ENCODE measurements around the gene SOCS6. TPM values are rescaled to one million over a fixed set of nuclear protein-coding genes. Genes with fewer than 3 reads are reported as not detected.
A peak's percentile ranks its signal among the peaks of the same experiment; 100 is the strongest.

SOCS6 gene
- total and polyA plus RNA-seq, 2 of the 13 experiments (the other 11 are each of a cell fraction or from before 2014, with no cell fraction given): 18.6 to 38.3 TPM

DNA sequence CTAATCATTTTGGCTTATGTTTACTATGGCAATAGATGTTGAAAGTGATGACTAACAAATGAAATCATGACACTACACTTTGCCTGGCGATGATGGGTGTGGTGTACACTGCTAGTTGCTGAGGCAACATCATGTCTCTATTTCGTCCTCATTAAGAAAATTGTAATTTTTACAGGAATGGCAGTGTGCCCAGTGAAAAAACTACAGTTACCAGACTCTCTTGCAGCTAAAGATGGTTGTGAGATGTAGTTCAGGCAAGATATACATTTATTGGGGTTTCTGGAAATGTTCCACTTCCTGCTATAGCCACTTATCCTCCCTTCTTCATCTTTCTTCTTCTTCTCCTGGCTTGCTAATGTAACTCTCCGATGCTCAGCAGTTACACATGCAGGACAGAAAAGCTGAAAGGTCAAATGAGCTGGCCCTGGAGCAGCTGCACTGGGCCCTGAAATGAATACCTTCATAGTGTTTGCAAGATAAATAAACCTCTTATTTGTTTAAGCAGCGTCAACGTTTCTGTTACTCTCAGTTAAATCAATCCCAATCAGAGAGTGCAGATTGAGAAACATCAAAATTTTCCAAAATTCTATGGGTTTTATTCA is 46.0 kb downstream of the SOCS6 start (continued):
- TF ChIP-seq, protein P1, sequence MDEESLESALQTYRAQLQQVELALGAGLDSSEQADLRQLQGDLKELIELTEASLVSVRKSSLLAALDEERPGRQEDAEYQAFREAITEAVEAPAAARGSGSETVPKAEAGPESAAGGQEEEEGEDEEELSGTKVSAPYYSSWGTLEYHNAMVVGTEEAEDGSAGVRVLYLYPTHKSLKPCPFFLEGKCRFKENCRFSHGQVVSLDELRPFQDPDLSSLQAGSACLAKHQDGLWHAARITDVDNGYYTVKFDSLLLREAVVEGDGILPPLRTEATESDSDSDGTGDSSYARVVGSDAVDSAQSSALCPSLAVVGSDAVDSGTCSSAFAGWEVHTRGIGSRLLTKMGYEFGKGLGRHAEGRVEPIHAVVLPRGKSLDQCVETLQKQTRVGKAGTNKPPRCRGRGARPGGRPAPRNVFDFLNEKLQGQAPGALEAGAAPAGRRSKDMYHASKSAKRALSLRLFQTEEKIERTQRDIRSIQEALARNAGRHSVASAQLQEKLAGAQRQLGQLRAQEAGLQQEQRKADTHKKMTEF (CRISPR knock-in tag; IDR thresholded peaks at IDR 0.05): peak; percentile 56; the same call in 1 of the 2 replicates
- peak; percentile 47 for TF ChIP-seq MAFF (IDR thresholded peaks at IDR 0.05; ENCODE audit: low read depth, low read length)
- TF ChIP-seq, protein P2, sequence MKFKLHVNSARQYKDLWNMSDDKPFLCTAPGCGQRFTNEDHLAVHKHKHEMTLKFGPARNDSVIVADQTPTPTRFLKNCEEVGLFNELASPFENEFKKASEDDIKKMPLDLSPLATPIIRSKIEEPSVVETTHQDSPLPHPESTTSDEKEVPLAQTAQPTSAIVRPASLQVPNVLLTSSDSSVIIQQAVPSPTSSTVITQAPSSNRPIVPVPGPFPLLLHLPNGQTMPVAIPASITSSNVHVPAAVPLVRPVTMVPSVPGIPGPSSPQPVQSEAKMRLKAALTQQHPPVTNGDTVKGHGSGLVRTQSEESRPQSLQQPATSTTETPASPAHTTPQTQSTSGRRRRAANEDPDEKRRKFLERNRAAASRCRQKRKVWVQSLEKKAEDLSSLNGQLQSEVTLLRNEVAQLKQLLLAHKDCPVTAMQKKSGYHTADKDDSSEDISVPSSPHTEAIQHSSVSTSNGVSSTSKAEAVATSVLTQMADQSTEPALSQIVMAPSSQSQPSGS (CRISPR knock-in tag; IDR thresholded peaks at IDR 0.05): peak; percentile 74
- no peak for TF ChIP-seq AGO2 (optimal IDR thresholded peaks at IDR 0.05; ENCODE audit: low read depth, low read length)
- TF ChIP-seq, protein P3, sequence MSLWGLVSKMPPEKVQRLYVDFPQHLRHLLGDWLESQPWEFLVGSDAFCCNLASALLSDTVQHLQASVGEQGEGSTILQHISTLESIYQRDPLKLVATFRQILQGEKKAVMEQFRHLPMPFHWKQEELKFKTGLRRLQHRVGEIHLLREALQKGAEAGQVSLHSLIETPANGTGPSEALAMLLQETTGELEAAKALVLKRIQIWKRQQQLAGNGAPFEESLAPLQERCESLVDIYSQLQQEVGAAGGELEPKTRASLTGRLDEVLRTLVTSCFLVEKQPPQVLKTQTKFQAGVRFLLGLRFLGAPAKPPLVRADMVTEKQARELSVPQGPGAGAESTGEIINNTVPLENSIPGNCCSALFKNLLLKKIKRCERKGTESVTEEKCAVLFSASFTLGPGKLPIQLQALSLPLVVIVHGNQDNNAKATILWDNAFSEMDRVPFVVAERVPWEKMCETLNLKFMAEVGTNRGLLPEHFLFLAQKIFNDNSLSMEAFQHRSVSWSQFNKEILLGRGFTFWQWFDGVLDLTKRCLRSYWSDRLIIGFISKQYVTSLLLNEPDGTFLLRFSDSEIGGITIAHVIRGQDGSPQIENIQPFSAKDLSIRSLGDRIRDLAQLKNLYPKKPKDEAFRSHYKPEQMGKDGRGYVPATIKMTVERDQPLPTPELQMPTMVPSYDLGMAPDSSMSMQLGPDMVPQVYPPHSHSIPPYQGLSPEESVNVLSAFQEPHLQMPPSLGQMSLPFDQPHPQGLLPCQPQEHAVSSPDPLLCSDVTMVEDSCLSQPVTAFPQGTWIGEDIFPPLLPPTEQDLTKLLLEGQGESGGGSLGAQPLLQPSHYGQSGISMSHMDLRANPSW (CRISPR knock-in tag; IDR thresholded peaks at IDR 0.05; ENCODE audit: borderline replicate concordance): no peak
- peak; percentile 86 for TF ChIP-seq ZNF12 (CRISPR knock-in tag; IDR thresholded peaks at IDR 0.05)
- TF ChIP-seq, protein P4, sequence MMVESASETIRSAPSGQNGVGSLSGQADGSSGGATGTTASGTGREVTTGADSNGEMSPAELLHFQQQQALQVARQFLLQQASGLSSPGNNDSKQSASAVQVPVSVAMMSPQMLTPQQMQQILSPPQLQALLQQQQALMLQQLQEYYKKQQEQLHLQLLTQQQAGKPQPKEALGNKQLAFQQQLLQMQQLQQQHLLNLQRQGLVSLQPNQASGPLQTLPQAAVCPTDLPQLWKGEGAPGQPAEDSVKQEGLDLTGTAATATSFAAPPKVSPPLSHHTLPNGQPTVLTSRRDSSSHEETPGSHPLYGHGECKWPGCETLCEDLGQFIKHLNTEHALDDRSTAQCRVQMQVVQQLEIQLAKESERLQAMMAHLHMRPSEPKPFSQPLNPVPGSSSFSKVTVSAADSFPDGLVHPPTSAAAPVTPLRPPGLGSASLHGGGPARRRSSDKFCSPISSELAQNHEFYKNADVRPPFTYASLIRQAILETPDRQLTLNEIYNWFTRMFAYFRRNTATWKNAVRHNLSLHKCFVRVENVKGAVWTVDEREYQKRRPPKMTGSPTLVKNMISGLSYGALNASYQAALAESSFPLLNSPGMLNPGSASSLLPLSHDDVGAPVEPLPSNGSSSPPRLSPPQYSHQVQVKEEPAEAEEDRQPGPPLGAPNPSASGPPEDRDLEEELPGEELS (CRISPR knock-in tag; IDR thresholded peaks at IDR 0.05): peak; percentile 85
- no peak for TF ChIP-seq ZNF337 (CRISPR knock-in tag; IDR thresholded peaks at IDR 0.05; ENCODE audit: borderline replicate concordance, low read depth)
- no peak for TF ChIP-seq ARHGAP35 (CRISPR knock-in tag; IDR thresholded peaks at IDR 0.05; ENCODE audit: borderline replicate concordance)
- no peak for TF ChIP-seq SOX13 (IDR thresholded peaks at IDR 0.05)
- peak in 1 of 2 experiments; percentile 71; a peak in 2 of 4 replicates for TF ChIP-seq SOX13 (CRISPR knock-in tag; conservative IDR thresholded peaks at IDR 0.05 in 1 of 2, IDR thresholded peaks at IDR 0.05 in 1 of 2)
- TF ChIP-seq PLRG1 (conservative IDR thresholded peaks at IDR 0.05): no peak
- TF ChIP-seq, protein P5, sequence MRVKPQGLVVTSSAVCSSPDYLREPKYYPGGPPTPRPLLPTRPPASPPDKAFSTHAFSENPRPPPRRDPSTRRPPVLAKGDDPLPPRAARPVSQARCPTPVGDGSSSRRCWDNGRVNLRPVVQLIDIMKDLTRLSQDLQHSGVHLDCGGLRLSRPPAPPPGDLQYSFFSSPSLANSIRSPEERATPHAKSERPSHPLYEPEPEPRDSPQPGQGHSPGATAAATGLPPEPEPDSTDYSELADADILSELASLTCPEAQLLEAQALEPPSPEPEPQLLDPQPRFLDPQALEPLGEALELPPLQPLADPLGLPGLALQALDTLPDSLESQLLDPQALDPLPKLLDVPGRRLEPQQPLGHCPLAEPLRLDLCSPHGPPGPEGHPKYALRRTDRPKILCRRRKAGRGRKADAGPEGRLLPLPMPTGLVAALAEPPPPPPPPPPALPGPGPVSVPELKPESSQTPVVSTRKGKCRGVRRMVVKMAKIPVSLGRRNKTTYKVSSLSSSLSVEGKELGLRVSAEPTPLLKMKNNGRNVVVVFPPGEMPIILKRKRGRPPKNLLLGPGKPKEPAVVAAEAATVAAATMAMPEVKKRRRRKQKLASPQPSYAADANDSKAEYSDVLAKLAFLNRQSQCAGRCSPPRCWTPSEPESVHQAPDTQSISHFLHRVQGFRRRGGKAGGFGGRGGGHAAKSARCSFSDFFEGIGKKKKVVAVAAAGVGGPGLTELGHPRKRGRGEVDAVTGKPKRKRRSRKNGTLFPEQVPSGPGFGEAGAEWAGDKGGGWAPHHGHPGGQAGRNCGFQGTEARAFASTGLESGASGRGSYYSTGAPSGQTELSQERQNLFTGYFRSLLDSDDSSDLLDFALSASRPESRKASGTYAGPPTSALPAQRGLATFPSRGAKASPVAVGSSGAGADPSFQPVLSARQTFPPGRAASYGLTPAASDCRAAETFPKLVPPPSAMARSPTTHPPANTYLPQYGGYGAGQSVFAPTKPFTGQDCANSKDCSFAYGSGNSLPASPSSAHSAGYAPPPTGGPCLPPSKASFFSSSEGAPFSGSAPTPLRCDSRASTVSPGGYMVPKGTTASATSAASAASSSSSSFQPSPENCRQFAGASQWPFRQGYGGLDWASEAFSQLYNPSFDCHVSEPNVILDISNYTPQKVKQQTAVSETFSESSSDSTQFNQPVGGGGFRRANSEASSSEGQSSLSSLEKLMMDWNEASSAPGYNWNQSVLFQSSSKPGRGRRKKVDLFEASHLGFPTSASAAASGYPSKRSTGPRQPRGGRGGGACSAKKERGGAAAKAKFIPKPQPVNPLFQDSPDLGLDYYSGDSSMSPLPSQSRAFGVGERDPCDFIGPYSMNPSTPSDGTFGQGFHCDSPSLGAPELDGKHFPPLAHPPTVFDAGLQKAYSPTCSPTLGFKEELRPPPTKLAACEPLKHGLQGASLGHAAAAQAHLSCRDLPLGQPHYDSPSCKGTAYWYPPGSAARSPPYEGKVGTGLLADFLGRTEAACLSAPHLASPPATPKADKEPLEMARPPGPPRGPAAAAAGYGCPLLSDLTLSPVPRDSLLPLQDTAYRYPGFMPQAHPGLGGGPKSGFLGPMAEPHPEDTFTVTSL (CRISPR knock-in tag; IDR thresholded peaks at IDR 0.05; ENCODE audit: borderline replicate concordance): peak; percentile 71; the same call in 1 of the 2 replicates
- TF ChIP-seq DPF2 (CRISPR knock-in tag; IDR thresholded peaks at IDR 0.05; ENCODE audit: borderline replicate concordance, low read depth): 0 out of 2 replicates have a peak, but pooled peaks have one; percentile 39
- TF ChIP-seq ELF1 (CRISPR knock-in tag; IDR thresholded peaks at IDR 0.05): peak; percentile 25; the same call in 1 of the 2 replicates
- TF ChIP-seq MIXL1 (CRISPR knock-in tag; IDR thresholded peaks at IDR 0.05): peak; percentile 84

Measured in HepG2 (cell line).